ENCODE measurements around the gene SDC3. TPM values are rescaled to one million over a fixed set of nuclear protein-coding genes. Genes with fewer than 3 reads are reported as not detected.
"Not testable (repeated sequence)": the region's sequence is repeated elsewhere in the genome, so short reads cannot be mapped to it uniquely, and the experiment has no call there.

The SDC3 gene
- total RNA-seq, 1 experiment from 2014 or later = 3.7 TPM

DNA sequence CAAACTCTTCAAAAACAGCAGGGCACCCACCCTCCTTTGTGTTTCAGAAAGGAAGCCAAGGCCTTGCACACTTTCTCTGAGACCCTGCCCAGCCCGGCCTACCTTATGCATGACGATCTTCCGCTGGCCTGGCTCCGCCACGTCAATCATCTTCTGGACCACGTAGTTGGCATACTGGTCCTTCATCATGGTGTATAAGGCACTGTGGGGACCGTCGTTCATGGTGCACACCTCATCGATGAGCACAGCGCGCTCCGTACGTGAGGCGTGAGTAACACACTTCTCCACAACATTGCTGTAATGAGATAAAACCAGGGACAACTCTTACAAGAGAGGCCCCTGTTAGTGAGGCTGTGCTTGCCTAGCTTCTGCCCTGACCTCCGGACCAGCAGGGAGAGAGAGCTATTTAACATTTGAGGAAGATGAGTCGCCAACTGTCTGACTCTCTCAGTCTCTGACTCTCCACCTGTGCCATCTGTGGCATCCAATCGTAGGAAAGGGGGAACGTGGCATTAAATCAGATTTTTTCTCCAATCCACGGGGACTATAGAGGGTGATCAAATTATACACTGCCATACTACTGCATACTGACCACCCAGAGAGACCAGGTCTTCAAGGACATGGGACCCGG is 28.1 kb upstream of the SDC3 start:
- H3K36me3 ChIP-seq (ENCODE audit: control insufficient read depth, insufficient read depth, low read length) = no peaks in the 10 kb centered on the region
- DNase-seq = no peak
- peaks cover 6% of the 10 kb centered on the region for H3K4me1 Mint-ChIP-seq (ENCODE audit: low read depth, unreplicated experiment)

GRCh38 chr1:30935758-30936157 is 27.2 kb upstream of the SDC3 start:
- DNase-seq; H3K36me3 ChIP-seq (ENCODE audit: control insufficient read depth, insufficient read depth, low read length); H3K4me1 Mint-ChIP-seq (ENCODE audit: low read depth, unreplicated experiment); CTCF ChIA-PET; intact Hi-C loops (cut with micrococcal nuclease; ENCODE audit: unreplicated experiment); H3K27me3 ChIP-seq (replicated peaks; ENCODE audit: control insufficient read depth, insufficient read depth, low read length); H3K27ac Mint-ChIP-seq (ENCODE audit: unreplicated experiment); POLR2A ChIA-PET; H3K4me3 ChIP-seq (ENCODE audit: low read depth, low read length); BruUV-seq (replicated peaks); H3K27me3 Mint-ChIP-seq (ENCODE audit: insufficient read depth, unreplicated experiment); H3K9me3 ChIP-seq; H3K4me3 Mint-ChIP-seq (ENCODE audit: unreplicated experiment); H3K9me3 Mint-ChIP-seq (ENCODE audit: unreplicated experiment); H3K4me1 ChIP-seq: not testable (repeated sequence)
- peaks cover 72% of the 10 kb centered on the region for H3K36me3 Mint-ChIP-seq (ENCODE audit: insufficient read depth, unreplicated experiment)

More for the DNA sequence above, 28.1 kb upstream of the SDC3 start:
- H3K27me3 ChIP-seq (replicated peaks; ENCODE audit: control insufficient read depth, insufficient read depth, low read length) = no peaks in the 10 kb centered on the region
- H3K9me3 ChIP-seq = no peaks in the 10 kb centered on the region
- intact Hi-C loops (cut with micrococcal nuclease; ENCODE audit: unreplicated experiment) = no loop called here
- no peak overlapping the region for H3K4me3 Mint-ChIP-seq (ENCODE audit: unreplicated experiment)
- TF ChIP-seq CTCF (IDR thresholded peaks at IDR 0.05; ENCODE audit: insufficient read depth in 1 of 2, low read depth in 1 of 2, low read length in 1 of 2, severe bottlenecking in 1 of 2, unreplicated experiment in 1 of 2) = no peak
- ChIA-PET POLR2A (no interaction called here), CTCF (no interaction called here)
- no peak overlapping the region for H3K4me3 ChIP-seq (ENCODE audit: low read depth, low read length)
- H3K36me3 Mint-ChIP-seq (ENCODE audit: insufficient read depth, unreplicated experiment) = peaks cover 67% of the 10 kb centered on the region
- H3K27ac Mint-ChIP-seq (ENCODE audit: unreplicated experiment) = no peak overlapping the region
- no peaks in the 10 kb centered on the region for H3K4me1 ChIP-seq
- H3K27me3 Mint-ChIP-seq (ENCODE audit: insufficient read depth, unreplicated experiment) = no peaks in the 10 kb centered on the region
- H3K9me3 Mint-ChIP-seq (ENCODE audit: unreplicated experiment) = no peaks in the 10 kb centered on the region
- no TSS peak for BruUV-seq (replicated peaks)

- no peak for TF ChIP-seq CTCF (IDR thresholded peaks at IDR 0.05; ENCODE audit: insufficient read depth in 1 of 2, low read depth in 1 of 2, low read length in 1 of 2, severe bottlenecking in 1 of 2, unreplicated experiment in 1 of 2)
- no peak overlapping the region for H3K4me3 ChIP-seq (ENCODE audit: low read depth, low read length)
- no peaks in the 10 kb centered on the region for H3K4me1 ChIP-seq
- Mint-ChIP-seq H3K9me3 (ENCODE audit: unreplicated experiment) (no peaks in the 10 kb centered on the region), H3K36me3 (ENCODE audit: insufficient read depth, unreplicated experiment) (peaks cover 68% of the 10 kb centered on the region), H3K4me1 (ENCODE audit: low read depth, unreplicated experiment) (peaks cover 6% of the 10 kb centered on the region), H3K27ac (ENCODE audit: unreplicated experiment) (peak overlapping the region; percentile 40), H3K4me3 (ENCODE audit: unreplicated experiment) (no peak overlapping the region), H3K27me3 (ENCODE audit: insufficient read depth, unreplicated experiment) (no peaks in the 10 kb centered on the region)
- no TSS peak for BruUV-seq (replicated peaks)
- intact Hi-C loops (cut with micrococcal nuclease; ENCODE audit: unreplicated experiment) = no loop called here
- ChIA-PET POLR2A (interaction anchor here (0.7 kb wide), 1 partner anchor 1849 kb away, joined by 3 read pairs; no protein-coding TSS in a partner anchor), CTCF (no interaction called here)
- no peaks in the 10 kb centered on the region for H3K9me3 ChIP-seq
- no peaks in the 10 kb centered on the region for H3K27me3 ChIP-seq (replicated peaks; ENCODE audit: control insufficient read depth, insufficient read depth, low read length)
- no peak for DNase-seq
- no peaks in the 10 kb centered on the region for H3K36me3 ChIP-seq (ENCODE audit: control insufficient read depth, insufficient read depth, low read length)
Measured at GRCh38 chr1:30934613-30935012, 26.1 kb upstream of the SDC3 start.

GRCh38 chr1:30933874-30934252 is 25.3 kb upstream of the SDC3 start:
- Histone ChIP-seq H3K9me3 (no peaks in the 10 kb centered on the region), H3K36me3 (ENCODE audit: control insufficient read depth, insufficient read depth, low read length) (no peaks in the 10 kb centered on the region), H3K4me1 (no peaks in the 10 kb centered on the region), H3K4me3 (ENCODE audit: low read depth, low read length) (no peak overlapping the region), H3K27me3 (replicated peaks; ENCODE audit: control insufficient read depth, insufficient read depth, low read length) (no peaks in the 10 kb centered on the region)
- peaks cover 6% of the 10 kb centered on the region for H3K4me1 Mint-ChIP-seq (ENCODE audit: low read depth, unreplicated experiment)
- no peak for TF ChIP-seq CTCF (IDR thresholded peaks at IDR 0.05; ENCODE audit: insufficient read depth in 1 of 2, low read depth in 1 of 2, low read length in 1 of 2, severe bottlenecking in 1 of 2, unreplicated experiment in 1 of 2)
- ChIA-PET CTCF (no interaction called here), POLR2A (no interaction called here)
- H3K9me3 Mint-ChIP-seq (ENCODE audit: unreplicated experiment) = no peaks in the 10 kb centered on the region
- H3K36me3 Mint-ChIP-seq (ENCODE audit: insufficient read depth, unreplicated experiment) = peaks cover 66% of the 10 kb centered on the region
- no peak for DNase-seq
- no TSS peak for BruUV-seq (replicated peaks)
- intact Hi-C loops (cut with micrococcal nuclease; ENCODE audit: unreplicated experiment) = no loop called here
- H3K27me3 Mint-ChIP-seq (ENCODE audit: insufficient read depth, unreplicated experiment) = no peaks in the 10 kb centered on the region
- no peak overlapping the region for H3K27ac Mint-ChIP-seq (ENCODE audit: unreplicated experiment)
- no peak overlapping the region for H3K4me3 Mint-ChIP-seq (ENCODE audit: unreplicated experiment)
